ENCODE data around the gene KRT24.

KRT24 gene

GRCh38 chr17:40735016-40735415 is 31.5 kb upstream of the KRT24 start:
- Histone ChIP-seq H3K79me2 (ENCODE audit: low read length) (no peaks in the 10 kb centered on the region), H3K27ac (ENCODE audit: low read length) (no peak overlapping the region), H3K4me1 (ENCODE audit: low read length) (no peaks in the 10 kb centered on the region), H2AFZ (ENCODE audit: low read depth, low read length) (no peak overlapping the region), H4K20me1 (ENCODE audit: insufficient read depth, low read length) (no peaks in the 10 kb centered on the region), H3K9ac (ENCODE audit: low read length) (no peak overlapping the region), H3K4me3 (ENCODE audit: low read length) (no peak overlapping the region), H3K27me3 (ENCODE audit: low read depth, low read length) (no peaks in the 10 kb centered on the region), H3K9me3 (ENCODE audit: insufficient read depth, low read length) (no peaks in the 10 kb centered on the region), H3K36me3 (replicated peaks; ENCODE audit: low read depth, low read length) (no peaks in the 10 kb centered on the region), H3K4me2 (ENCODE audit: low read length) (no peak overlapping the region)
- no peak for TF ChIP-seq EZH2phosphoT487 (IDR thresholded peaks at IDR 0.05; ENCODE audit: low read depth)
- no peak for TF ChIP-seq CTCF (IDR thresholded peaks at IDR 0.05; ENCODE audit: low read depth, low read length)

- Histone ChIP-seq H3K79me2 (ENCODE audit: low read length) (no peaks in the 10 kb centered on the region), H3K9me3 (ENCODE audit: insufficient read depth, low read length) (no peaks in the 10 kb centered on the region), H3K9ac (ENCODE audit: low read length) (no peak overlapping the region), H2AFZ (ENCODE audit: low read depth, low read length) (no peak overlapping the region), H3K4me2 (ENCODE audit: low read length) (no peak overlapping the region), H4K20me1 (ENCODE audit: insufficient read depth, low read length) (no peaks in the 10 kb centered on the region), H3K27ac (ENCODE audit: low read length) (no peak overlapping the region), H3K4me1 (ENCODE audit: low read length) (no peaks in the 10 kb centered on the region), H3K27me3 (ENCODE audit: low read depth, low read length) (no peaks in the 10 kb centered on the region), H3K36me3 (replicated peaks; ENCODE audit: low read depth, low read length) (no peaks in the 10 kb centered on the region), H3K4me3 (ENCODE audit: low read length) (no peak overlapping the region)
- TF ChIP-seq CTCF (IDR thresholded peaks at IDR 0.05; ENCODE audit: low read depth, low read length), result no peak
- no peak for TF ChIP-seq EZH2phosphoT487 (IDR thresholded peaks at IDR 0.05; ENCODE audit: low read depth)
Observed at GRCh38 chr17:40734018-40734417, 30.5 kb upstream of the KRT24 start.

- Histone ChIP-seq H3K9me3 (ENCODE audit: insufficient read depth, low read length) (no peaks in the 10 kb centered on the region), H3K36me3 (replicated peaks; ENCODE audit: low read depth, low read length) (no peaks in the 10 kb centered on the region), H3K9ac (ENCODE audit: low read length) (no peak overlapping the region), H3K4me3 (ENCODE audit: low read length) (no peak overlapping the region), H3K4me2 (ENCODE audit: low read length) (no peak overlapping the region), H4K20me1 (ENCODE audit: insufficient read depth, low read length) (no peaks in the 10 kb centered on the region), H3K27me3 (ENCODE audit: low read depth, low read length) (no peaks in the 10 kb centered on the region), H3K79me2 (ENCODE audit: low read length) (no peaks in the 10 kb centered on the region), H2AFZ (ENCODE audit: low read depth, low read length) (no peak overlapping the region), H3K4me1 (ENCODE audit: low read length) (peaks cover 17% of the 10 kb centered on the region), H3K27ac (ENCODE audit: low read length) (no peak overlapping the region)
- TF ChIP-seq CTCF (IDR thresholded peaks at IDR 0.05; ENCODE audit: low read depth, low read length) (no peak), EZH2phosphoT487 (IDR thresholded peaks at IDR 0.05; ENCODE audit: low read depth) (no peak)
Observed at GRCh38 chr17:40730970-40731369, 27.4 kb upstream of the KRT24 start.

GRCh38 chr17:40727447-40728231 is 24.1 kb upstream of the KRT24 start:
- Histone ChIP-seq H3K9me3 (ENCODE audit: insufficient read depth, low read length) (no peaks in the 10 kb centered on the region), H3K27ac (ENCODE audit: low read length) (peak overlapping the region; percentile 45; the same call in 1 of the 2 replicates), H3K79me2 (ENCODE audit: low read length) (no peaks in the 10 kb centered on the region), H3K9ac (ENCODE audit: low read length) (no peak overlapping the region; the same call in 1 of the 2 replicates), H3K36me3 (replicated peaks; ENCODE audit: low read depth, low read length) (no peaks in the 10 kb centered on the region), H3K27me3 (ENCODE audit: low read depth, low read length) (no peaks in the 10 kb centered on the region), H3K4me3 (ENCODE audit: low read length) (peak overlapping the region; percentile 61), H2AFZ (ENCODE audit: low read depth, low read length) (peak overlapping the region; percentile 24; the same call in 1 of the 2 replicates), H3K4me1 (ENCODE audit: low read length) (peaks cover 17% of the 10 kb centered on the region), H4K20me1 (ENCODE audit: insufficient read depth, low read length) (no peaks in the 10 kb centered on the region), H3K4me2 (ENCODE audit: low read length) (peak overlapping the region; percentile 61)
- no peak for TF ChIP-seq EZH2phosphoT487 (IDR thresholded peaks at IDR 0.05; ENCODE audit: low read depth)
- TF ChIP-seq CTCF (IDR thresholded peaks at IDR 0.05; ENCODE audit: low read depth, low read length), result no peak
